ENCODE results near the gene SEM1. TPM values are rescaled to one million over a fixed set of nuclear protein-coding genes. Genes with fewer than 3 reads are reported as not detected.
"Not testable (repeated sequence)": the region's sequence is repeated elsewhere in the genome, so short reads cannot be mapped to it uniquely, and the experiment has no call there.

Gene SEM1
- total and polyA plus RNA-seq, 2 of the 8 experiments (the other 6 are each of a cell fraction or from before 2014, with no cell fraction given) = 20.8 to 75.3 TPM

GRCh38 chr7:96643436-96643835 is 66.2 kb downstream of the SEM1 start:
- H3K56ac ChIP-seq (replicated peaks; ENCODE audit: insufficient read length, low read depth, low read length); H4K20me1 ChIP-seq (replicated peaks in 1 of 2; ENCODE audit: control insufficient read depth in 1 of 2, insufficient read depth in 2 of 2, low read length in 2 of 2); FAIRE-seq; H3K79me1 ChIP-seq (ENCODE audit: low read depth, low read length); DNase-seq (ENCODE audit: low read depth in 1 of 2, low spot score in 2 of 2); H4K8ac ChIP-seq (ENCODE audit: extremely low read depth, insufficient read depth, low read length); H3K27me3 ChIP-seq (replicated peaks in 1 of 4; ENCODE audit: control insufficient read depth in 3 of 4, extremely low read depth in 1 of 4, insufficient read depth in 3 of 4, low read length in 3 of 4); H3K36me3 ChIP-seq (ENCODE audit: control insufficient read depth in 2 of 4, insufficient read depth in 4 of 4, low read length in 3 of 4); H4K91ac ChIP-seq (replicated peaks; ENCODE audit: insufficient read length, low read length); H2BK12ac ChIP-seq (ENCODE audit: low read depth, low read length); H2AK5ac ChIP-seq (ENCODE audit: low read depth, low read length); H4K5ac ChIP-seq (ENCODE audit: insufficient read length, low read depth, low read length); H2BK20ac ChIP-seq (ENCODE audit: low read length); H2BK5ac ChIP-seq (ENCODE audit: low read depth, low read length); POLR2A ChIA-PET (ENCODE audit: partially characterized antibody); H3K4me1 ChIP-seq (replicated peaks in 1 of 4; ENCODE audit: control insufficient read depth in 3 of 4, insufficient read depth in 4 of 4, low read length in 3 of 4); H3K9me3 ChIP-seq (ENCODE audit: insufficient read depth in 2 of 2, low read depth in 1 of 2, low read length in 1 of 2); H3K27ac ChIP-seq (ENCODE audit: low read depth, low read length); H3K18ac ChIP-seq (ENCODE audit: extremely low read depth, low read length); H2BK15ac ChIP-seq (ENCODE audit: low read length); H3K14ac ChIP-seq (ENCODE audit: insufficient read length); H2AFZ ChIP-seq (ENCODE audit: low read length); H3K4me3 ChIP-seq (ENCODE audit: extremely low read depth in 1 of 4, insufficient read depth in 2 of 4, low read depth in 3 of 4, low read length in 4 of 4); CTCF ChIA-PET (ENCODE audit: partially characterized antibody); H3K4ac ChIP-seq (replicated peaks; ENCODE audit: insufficient read length, low read depth, low read length); H3K23me2 ChIP-seq (ENCODE audit: low read depth, low read length); H3K4me2 ChIP-seq (ENCODE audit: insufficient read depth in 1 of 2, low read depth in 2 of 2, low read length in 2 of 2); H3K9ac ChIP-seq (replicated peaks in 1 of 4; ENCODE audit: extremely low read depth in 1 of 4, low read depth in 3 of 4, low read length in 3 of 4); H2BK120ac ChIP-seq (replicated peaks; ENCODE audit: low read depth, low read length); H3K79me2 ChIP-seq (ENCODE audit: control insufficient read depth in 1 of 2, insufficient read depth in 2 of 2, low read length in 2 of 2); H3K23ac ChIP-seq (ENCODE audit: insufficient read length): not testable (repeated sequence)
- WGBS, 2 experiments (ENCODE audit: extremely low coverage in 1 of 2, insufficient coverage in 1 of 2, insufficient read length in 1 of 2, insufficient replicate concordance in 2 of 2, low coverage in 1 of 2, low lambda C conversion rate in 2 of 2, missing lambda C conversion rate in 1 of 2) = 95% methylated on average over 4 of the region's 4 CpGs; no CpG with 5 or more reads in 1 of the 2 experiments
